LNCAP (cell line): ENCODE measurements around the gene STYXL1.

Source experiments
- TF ChIP-seq, protein P1 (sequence below): fragments of 450-650 bp; IDR thresholded peaks from 2 replicates; pipeline ENCODE4 v1.5.1; 2017; ENCODE audit warnings: mild to moderate bottlenecking

Gene STYXL1

DNA sequence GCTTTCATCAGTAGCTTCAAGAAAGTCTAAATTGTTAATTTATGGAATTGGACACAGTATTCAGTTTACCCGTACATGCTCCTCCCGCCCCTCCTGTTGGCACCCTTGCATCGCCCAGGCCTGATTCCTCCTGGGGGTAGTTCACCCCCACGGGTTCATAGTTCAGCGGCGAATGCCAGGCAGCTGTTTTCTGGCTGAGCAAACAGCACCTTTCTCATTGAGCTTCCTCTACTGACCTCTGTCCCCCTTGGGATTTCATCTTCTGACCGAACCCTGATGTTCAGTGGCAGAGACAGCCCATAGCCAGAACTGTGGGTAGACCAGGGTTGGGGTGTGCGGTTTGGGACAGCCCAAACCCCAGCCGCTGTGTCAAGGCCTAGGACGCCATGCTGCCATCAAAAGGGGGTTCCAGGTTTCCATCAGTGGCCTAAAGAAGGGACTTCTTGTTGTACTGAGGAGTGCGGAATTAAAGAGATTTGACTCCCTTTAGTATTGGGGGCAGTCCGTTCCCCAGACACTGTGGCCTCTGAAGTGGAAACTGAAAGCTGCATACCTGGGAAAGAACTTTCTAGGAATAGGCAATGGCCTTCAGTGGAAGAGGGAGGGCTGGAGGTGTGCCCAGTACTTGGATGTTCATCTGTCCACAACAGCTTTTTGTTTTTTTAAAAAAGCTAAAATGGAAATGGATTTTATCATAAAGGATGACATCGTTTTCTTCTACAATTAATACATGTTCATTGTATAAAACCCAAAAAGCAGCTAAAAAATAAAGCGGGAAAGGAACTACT lies 19.1 kb upstream of the STYXL1 start:
- TF ChIP-seq, protein P1, sequence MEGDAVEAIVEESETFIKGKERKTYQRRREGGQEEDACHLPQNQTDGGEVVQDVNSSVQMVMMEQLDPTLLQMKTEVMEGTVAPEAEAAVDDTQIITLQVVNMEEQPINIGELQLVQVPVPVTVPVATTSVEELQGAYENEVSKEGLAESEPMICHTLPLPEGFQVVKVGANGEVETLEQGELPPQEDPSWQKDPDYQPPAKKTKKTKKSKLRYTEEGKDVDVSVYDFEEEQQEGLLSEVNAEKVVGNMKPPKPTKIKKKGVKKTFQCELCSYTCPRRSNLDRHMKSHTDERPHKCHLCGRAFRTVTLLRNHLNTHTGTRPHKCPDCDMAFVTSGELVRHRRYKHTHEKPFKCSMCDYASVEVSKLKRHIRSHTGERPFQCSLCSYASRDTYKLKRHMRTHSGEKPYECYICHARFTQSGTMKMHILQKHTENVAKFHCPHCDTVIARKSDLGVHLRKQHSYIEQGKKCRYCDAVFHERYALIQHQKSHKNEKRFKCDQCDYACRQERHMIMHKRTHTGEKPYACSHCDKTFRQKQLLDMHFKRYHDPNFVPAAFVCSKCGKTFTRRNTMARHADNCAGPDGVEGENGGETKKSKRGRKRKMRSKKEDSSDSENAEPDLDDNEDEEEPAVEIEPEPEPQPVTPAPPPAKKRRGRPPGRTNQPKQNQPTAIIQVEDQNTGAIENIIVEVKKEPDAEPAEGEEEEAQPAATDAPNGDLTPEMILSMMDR: no peak

DNA sequence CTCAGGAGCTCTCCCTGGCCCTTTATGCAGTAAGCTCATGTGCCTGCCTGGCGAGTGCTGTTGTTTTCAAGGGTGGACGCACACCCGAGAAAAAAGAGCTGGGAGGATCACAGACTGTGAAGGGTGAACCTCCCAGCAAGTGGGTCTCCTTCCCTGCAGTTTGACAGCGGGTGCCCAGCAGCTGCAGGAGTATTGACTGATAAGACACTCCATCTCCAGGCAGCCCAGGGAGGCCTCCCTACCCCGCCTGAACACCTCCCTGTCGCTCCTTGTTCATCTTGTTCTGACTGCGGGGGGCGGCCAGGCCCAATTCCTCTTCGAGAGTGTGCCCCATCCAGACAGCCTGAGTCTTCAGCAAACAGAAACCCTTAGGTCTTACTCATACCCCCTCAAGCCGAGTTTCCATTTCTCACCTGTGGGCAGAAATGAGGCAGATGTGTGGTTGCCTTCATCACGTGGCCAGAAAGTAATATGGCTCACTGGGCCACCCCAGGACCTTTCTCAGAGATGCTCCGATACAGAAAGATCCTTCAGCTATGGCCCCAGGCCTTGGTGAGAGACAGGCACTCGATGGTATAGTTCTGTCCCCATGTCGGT lies 17.3 kb upstream of the STYXL1 start:
- TF ChIP-seq, protein P1: no peak

DNA sequence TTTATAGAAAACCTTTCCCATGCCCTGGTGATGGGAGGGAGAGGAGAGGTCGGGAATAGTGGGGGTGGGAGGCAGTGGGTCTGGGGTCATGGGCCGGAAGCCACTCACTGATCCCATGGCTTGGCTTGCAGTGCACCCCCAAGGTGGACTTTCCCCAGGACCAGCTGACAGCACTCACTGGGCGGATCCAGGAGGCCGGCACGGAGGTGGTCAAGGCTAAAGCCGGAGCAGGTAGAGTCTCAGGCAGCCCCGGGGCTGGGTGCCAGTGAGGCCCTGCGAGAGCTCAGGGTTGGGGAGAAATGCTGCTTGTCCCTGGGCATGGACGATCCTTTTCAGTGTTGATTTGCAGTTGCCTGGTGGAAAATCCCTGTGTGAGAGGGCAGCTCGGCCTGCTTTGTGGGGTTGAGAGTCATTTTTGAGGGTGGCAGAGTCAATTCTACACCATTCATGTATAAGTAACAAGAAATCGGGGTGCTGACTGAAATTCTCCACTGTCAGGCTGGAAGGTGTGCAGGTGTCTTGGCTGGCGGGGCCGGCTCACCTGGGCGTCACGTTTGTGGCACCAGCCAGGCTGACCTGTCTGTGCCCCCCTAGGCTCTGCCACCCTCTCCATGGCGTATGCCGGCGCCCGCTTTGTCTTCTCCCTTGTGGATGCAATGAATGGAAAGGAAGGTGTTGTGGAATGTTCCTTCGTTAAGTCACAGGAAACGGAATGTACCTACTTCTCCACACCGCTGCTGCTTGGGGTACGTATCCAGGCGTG lies 16.6 kb upstream of the STYXL1 start:
- TF ChIP-seq, protein P1: no peak

DNA sequence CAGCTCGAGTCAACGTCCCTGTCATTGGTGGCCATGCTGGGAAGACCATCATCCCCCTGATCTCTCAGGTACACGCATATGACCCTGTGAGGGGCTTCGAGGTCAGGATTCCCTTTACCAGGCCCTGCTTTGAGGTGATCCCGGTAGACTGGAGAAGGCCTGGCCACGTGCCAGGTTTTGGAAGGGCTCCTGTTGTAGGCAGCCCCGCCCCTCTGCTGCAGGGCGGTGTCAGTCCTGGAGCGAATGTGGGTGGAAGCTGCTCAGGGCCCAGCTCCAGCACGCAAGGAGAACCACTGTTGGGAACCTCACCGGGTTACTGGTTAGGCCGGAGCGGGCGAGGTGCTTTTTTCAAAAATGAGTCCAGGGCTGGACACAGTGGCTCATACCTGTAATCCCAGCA lies 15.7 kb upstream of the STYXL1 start:
- TF ChIP-seq, protein P1: no peak

DNA sequence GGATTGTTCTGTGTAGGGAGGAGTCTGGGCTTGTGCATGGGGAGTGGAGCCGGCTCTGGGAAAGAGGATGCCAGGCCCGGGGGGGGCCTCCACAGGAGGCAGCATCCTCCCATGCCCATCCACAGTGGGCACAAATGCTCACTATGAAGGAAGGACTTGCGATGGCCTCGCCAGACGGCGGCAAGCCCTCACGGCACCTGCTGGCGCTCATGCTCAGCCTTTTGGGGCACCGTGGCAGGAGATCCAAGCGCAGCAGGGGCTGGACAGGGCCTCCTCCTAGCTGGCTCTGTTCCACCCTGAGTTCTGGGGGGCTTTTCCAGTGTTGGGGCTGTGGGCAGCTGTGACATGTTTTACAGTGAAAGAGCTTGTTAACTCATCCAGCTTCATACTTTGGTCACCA lies 15.3 kb upstream of the STYXL1 start:
- TF ChIP-seq, protein P1: no peak

DNA sequence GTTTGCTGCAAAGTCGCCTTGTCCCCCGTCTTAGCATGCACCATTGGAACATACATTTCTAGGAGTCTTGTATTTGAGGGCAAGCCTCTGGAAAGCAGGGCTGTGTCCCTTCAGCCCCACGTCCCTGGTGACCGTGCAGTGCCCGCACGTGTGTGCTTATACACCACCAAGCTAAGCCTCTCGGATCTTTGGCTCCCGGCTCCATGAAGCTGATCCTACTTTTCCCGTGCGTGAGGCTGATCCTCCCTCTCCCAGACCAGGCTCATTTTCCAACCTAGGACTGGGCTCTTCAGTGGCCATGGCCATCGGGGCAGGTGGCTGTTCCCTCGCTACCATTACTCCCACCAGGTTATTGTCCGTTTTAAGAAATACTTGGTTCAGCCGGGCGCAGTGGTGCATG lies 14.5 kb upstream of the STYXL1 start:
- TF ChIP-seq, protein P1: no peak

DNA sequence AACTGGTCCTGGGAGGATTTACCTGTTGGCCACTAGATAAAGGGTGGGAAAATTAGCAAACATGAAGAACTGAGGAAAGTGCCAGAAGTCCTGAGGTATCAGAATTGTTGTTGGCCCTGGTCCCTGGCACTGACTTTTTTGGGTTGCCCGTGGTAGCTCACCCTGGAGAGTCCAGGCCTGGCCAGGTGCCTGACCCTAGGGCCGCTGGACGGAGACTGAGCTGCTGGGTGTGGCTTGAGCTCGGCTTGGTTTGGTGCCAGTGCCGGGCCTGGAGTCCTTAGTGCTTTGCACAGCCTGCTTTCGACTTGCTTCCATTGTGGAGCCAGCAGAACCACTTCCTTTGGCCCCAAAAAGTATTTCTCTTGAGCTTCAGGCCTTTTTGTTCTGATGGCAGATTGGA lies 13.0 kb upstream of the STYXL1 start:
- TF ChIP-seq, protein P1: no peak
